ENCODE data around the gene NPC2.

The NPC2 gene

DNA sequence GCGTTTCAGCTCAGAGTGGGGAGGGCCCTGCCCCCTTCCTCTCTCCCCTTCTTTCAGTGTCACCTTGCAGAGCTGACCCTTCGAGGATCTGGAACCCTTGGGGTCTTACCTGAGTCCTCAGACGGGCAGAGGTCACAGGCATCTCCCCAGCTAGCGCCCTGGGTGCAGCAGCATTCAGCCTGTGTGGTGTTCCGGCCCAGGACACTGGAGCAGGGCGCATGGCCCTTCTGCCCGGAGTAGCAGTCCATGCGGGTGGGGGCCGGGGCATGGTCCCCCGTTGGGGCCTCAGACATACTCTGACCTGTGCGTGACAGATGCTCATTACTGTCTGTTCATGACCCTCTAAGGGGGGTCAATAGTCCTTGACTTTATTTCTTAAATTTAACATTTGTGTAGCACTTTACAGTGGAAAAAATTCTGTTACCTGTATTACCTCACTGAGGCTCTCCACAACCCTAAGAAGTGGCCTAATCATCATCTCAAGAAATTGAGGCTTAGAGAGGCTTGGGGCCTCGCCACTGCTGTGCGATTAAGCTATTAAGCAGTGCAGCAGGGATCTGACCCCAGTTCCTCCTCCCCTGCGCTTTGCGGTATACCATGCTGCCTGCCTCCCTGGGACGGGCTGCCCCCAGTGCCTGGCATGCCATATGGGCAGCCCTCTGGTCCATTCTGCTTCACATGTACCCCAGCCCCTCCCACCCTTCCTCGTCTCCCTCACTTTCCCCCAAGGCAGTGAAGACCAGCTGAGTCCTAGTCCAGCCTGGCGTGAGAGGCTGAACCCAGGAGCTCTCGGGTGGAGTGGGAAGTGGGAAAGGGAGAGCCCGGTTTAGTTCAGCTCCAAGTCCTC is 12.0 kb upstream of the NPC2 start:
- TF ChIP-seq FOXP2 (optimal IDR thresholded peaks at IDR 0.05; ENCODE audit: borderline replicate concordance, extremely low read depth, extremely low read length, insufficient read depth) = no peak
- no peak for TF ChIP-seq SIN3A (IDR thresholded peaks at IDR 0.05; ENCODE audit: borderline replicate concordance, insufficient read depth, low read length)
- no peak for TF ChIP-seq TAF1 (IDR thresholded peaks at IDR 0.05; ENCODE audit: borderline replicate concordance, insufficient read depth, low read length)
- TF ChIP-seq, protein P1, sequence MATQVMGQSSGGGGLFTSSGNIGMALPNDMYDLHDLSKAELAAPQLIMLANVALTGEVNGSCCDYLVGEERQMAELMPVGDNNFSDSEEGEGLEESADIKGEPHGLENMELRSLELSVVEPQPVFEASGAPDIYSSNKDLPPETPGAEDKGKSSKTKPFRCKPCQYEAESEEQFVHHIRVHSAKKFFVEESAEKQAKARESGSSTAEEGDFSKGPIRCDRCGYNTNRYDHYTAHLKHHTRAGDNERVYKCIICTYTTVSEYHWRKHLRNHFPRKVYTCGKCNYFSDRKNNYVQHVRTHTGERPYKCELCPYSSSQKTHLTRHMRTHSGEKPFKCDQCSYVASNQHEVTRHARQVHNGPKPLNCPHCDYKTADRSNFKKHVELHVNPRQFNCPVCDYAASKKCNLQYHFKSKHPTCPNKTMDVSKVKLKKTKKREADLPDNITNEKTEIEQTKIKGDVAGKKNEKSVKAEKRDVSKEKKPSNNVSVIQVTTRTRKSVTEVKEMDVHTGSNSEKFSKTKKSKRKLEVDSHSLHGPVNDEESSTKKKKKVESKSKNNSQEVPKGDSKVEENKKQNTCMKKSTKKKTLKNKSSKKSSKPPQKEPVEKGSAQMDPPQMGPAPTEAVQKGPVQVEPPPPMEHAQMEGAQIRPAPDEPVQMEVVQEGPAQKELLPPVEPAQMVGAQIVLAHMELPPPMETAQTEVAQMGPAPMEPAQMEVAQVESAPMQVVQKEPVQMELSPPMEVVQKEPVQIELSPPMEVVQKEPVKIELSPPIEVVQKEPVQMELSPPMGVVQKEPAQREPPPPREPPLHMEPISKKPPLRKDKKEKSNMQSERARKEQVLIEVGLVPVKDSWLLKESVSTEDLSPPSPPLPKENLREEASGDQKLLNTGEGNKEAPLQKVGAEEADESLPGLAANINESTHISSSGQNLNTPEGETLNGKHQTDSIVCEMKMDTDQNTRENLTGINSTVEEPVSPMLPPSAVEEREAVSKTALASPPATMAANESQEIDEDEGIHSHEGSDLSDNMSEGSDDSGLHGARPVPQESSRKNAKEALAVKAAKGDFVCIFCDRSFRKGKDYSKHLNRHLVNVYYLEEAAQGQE (IDR thresholded peaks at IDR 0.05; ENCODE audit: insufficient read depth in 1 of 2, low read depth in 2 of 2, low read length in 2 of 2) = no peak
- no peak for TF ChIP-seq POLR2AphosphoS5 (IDR thresholded peaks at IDR 0.05; ENCODE audit: low read depth, low read length)

DNA sequence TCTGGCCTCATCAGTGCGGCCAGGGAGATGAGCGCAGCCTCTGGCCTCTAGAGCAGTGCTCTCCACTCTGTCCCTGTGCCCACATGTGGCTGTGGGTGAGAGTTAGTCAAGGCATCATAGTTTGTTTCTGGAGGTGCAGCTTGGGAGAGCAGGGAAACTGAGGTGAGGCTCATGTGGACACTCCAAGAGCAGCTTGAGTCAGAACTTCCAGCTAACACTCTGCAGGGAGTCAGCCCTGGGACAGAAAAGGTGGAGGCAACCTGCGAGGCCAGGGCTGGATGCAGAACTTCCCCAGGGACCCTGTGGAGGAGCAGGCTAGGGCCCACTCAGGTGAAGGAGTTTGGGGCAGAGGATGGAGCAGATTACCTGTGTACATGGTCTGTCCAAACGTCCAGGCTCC is 11.3 kb upstream of the NPC2 start:
- TF ChIP-seq POLR2AphosphoS5 (IDR thresholded peaks at IDR 0.05; ENCODE audit: low read depth, low read length) (no peak), SIN3A (IDR thresholded peaks at IDR 0.05; ENCODE audit: borderline replicate concordance, insufficient read depth, low read length) (no peak), FOXP2 (optimal IDR thresholded peaks at IDR 0.05; ENCODE audit: borderline replicate concordance, extremely low read depth, extremely low read length, insufficient read depth) (no peak), TAF1 (IDR thresholded peaks at IDR 0.05; ENCODE audit: borderline replicate concordance, insufficient read depth, low read length) (no peak)
- TF ChIP-seq, protein P1 (IDR thresholded peaks at IDR 0.05; ENCODE audit: insufficient read depth in 1 of 2, low read depth in 2 of 2, low read length in 2 of 2) = no peak

DNA sequence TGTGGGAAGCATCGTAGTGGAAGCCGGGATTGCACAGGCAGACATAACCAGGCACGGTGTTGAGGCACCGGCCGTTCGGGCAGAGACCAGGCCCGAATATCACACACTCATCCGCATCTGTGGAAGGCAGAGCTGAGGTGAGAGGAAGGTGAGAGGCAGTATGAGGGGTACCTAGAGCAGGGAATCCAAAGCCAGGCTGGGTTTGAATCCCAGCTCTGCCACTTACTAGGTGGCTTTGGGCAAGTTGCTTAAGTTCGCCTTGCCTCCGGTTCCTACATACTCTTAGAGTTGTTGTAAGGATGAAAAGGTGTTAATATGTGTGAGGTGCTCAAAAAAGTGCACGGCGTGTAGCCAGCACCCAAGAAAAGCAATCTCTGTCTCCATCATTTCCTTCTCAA is 10.8 kb upstream of the NPC2 start:
- TF ChIP-seq SIN3A (IDR thresholded peaks at IDR 0.05; ENCODE audit: borderline replicate concordance, insufficient read depth, low read length) (no peak), FOXP2 (optimal IDR thresholded peaks at IDR 0.05; ENCODE audit: borderline replicate concordance, extremely low read depth, extremely low read length, insufficient read depth) (no peak), TAF1 (IDR thresholded peaks at IDR 0.05; ENCODE audit: borderline replicate concordance, insufficient read depth, low read length) (no peak), POLR2AphosphoS5 (IDR thresholded peaks at IDR 0.05; ENCODE audit: low read depth, low read length) (no peak)
- TF ChIP-seq, protein P1 (IDR thresholded peaks at IDR 0.05; ENCODE audit: insufficient read depth in 1 of 2, low read depth in 2 of 2, low read length in 2 of 2) = no peak

DNA sequence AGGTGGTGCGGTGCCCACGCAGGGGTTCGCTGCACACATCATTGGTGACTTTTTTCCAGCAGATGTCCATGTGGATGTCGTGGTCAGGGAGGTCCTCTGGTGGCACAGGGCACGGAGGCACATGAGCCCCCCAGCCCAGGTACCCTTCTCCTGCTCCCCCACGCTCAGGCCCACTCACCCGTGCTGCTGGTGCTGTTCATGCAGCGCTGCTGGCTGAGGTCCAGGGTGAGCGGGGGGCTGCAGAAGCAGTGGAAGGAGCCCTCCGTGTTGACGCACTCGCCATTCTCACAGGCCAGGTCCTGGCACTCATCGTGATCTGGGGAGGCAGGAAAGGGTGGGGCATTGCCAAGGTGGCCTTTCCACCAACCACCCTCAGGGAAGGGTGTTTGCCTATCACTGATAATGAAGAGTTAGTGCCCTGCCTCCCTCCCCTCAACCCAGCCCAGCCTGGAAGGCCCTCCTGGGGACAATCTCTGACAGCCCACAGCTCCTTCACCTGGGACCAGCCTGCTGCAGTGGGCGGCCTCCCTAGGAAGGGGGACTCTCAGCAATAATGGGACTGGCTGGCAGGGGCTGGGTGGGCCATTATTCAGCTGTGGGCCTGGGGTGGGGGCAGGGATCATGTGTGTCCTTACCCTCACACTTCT is 10.3 kb upstream of the NPC2 start:
- TF ChIP-seq TAF1 (IDR thresholded peaks at IDR 0.05; ENCODE audit: borderline replicate concordance, insufficient read depth, low read length) (no peak), SIN3A (IDR thresholded peaks at IDR 0.05; ENCODE audit: borderline replicate concordance, insufficient read depth, low read length) (no peak), FOXP2 (optimal IDR thresholded peaks at IDR 0.05; ENCODE audit: borderline replicate concordance, extremely low read depth, extremely low read length, insufficient read depth) (no peak), POLR2AphosphoS5 (IDR thresholded peaks at IDR 0.05; ENCODE audit: low read depth, low read length) (no peak)
- TF ChIP-seq, protein P1 (IDR thresholded peaks at IDR 0.05; ENCODE audit: insufficient read depth in 1 of 2, low read depth in 2 of 2, low read length in 2 of 2) = no peak
